Bronchial epithelial cell (primary cell): Measurements from ENCODE around the gene HSP90B1. TPM values are rescaled to one million over a fixed set of nuclear protein-coding genes. Genes with fewer than 3 reads are reported as not detected.

ENCODE experiments used
- DNase-seq: peaks from one replicate; pipeline ENCODE4 v3.0.0-alpha.2; 2010; ENCODE audit warnings: low read depth
- FAIRE-seq: peaks from 2 replicates; lab custom pipeline; 2011; peaks lifted over from hg19 to GRCh38; lab: Jason Lieb, UNC
- H3K27me3 ChIP-seq: 2 replicates; pipeline ENCODE4 v1.5.1; 2011; ENCODE audit warnings: low read length; ENCODE audit not compliant: control insufficient read depth, insufficient read depth
- H3K36me3 ChIP-seq: 2 replicates; pipeline ENCODE4 v1.5.1; 2011; ENCODE audit warnings: low read length; ENCODE audit not compliant: control insufficient read depth, insufficient read depth
- H3K4me3 ChIP-seq: 2 replicates; pipeline ENCODE4 v1.5.1; 2011; ENCODE audit warnings: mild to moderate bottlenecking, low read depth, low read length, control low read depth
- CTCF ChIP-seq: IDR thresholded peaks from 2 replicates; pipeline ENCODE4 v1.5.1; 2011; ENCODE audit warnings: mild to moderate bottlenecking, moderate library complexity, low read length, control low read depth, inconsistent platforms; ENCODE audit not compliant: insufficient read depth, severe bottlenecking
- total RNA-seq: library from RNA; depleted of rRNA; stranded (reverse); fragments of >200 nt; gene quantifications from 2 replicates; pipeline ENCODE4 v1.2.1, GENCODE V29; 2014

The HSP90B1 gene
- total RNA-seq, 1 donor from 2014 or later: 677 TPM

GRCh38 chr12:103965590-103966504, 35.6 kb downstream of the HSP90B1 start, which contains the start of gene TDG:
Gene TDG (plus strand): TSS chr12:103965872. CDS start chr12:103966038, 166 bp downstream.
- peak within 1 kb of the TSS; percentile 80 for H3K4me3 ChIP-seq
- peak; percentile 44 for TF ChIP-seq CTCF
- DNase-seq: peak; percentile 94
- H3K36me3 ChIP-seq: peaks cover 4% of the 10 kb centered on the region
- no peak for FAIRE-seq
- H3K27me3 ChIP-seq: no peaks in the 10 kb centered on the region

DNA sequence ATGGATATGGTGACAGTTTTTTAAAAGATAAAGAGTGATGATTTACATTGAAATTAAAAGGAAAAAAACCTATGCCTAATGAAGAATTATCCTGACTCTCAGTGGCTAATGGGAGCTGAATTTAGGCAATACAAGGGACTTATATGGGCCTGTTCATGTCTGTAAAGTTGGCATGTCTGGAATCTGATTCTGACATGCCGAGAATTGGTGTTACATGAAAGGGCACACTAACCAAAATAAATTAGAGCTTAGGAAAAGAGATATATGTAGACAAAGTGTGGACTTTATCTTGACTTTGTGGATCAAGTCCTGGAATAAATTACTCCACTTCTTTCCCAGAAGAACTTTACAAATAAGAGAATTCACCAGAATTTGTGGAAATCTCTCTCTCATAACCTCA, 36.5 kb downstream of the HSP90B1 start:
- TF ChIP-seq CTCF: no peak
- DNase-seq (no peak), FAIRE-seq (no peak)
- Histone ChIP-seq H3K4me3 (peak overlapping the region; percentile 80), H3K27me3 (no peaks in the 10 kb centered on the region), H3K36me3 (peaks cover 4% of the 10 kb centered on the region)

DNA sequence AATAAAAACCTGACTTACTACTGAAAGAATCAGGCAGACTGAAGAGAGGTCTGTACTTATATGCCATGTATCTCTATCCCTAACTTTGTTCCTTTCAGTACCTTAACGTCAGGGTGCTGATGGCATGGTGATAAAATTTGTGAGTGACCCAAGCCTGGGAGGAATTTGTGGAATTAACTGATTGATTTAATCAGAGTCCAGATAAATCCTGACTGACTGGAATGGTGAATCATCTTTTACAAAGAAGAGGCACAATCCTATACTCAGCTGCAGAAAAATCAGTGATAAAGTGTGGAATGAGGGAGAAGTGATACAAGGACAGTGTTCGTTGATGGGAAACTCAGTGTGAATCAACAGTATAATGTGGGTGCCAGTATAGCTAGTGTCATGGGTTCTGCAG, 39.2 kb downstream of the HSP90B1 start:
- TF ChIP-seq CTCF: no peak
- Histone ChIP-seq H3K36me3 (peaks cover 7% of the 10 kb centered on the region), H3K27me3 (no peaks in the 10 kb centered on the region), H3K4me3 (no peak overlapping the region)
- DNase-seq: peak; percentile 39
- FAIRE-seq: no peak

- H3K36me3 ChIP-seq: peaks cover 8% of the 10 kb centered on the region
- no peak for TF ChIP-seq CTCF
- FAIRE-seq: no peak
- no peak overlapping the region for H3K4me3 ChIP-seq
- DNase-seq: no peak
- no peaks in the 10 kb centered on the region for H3K27me3 ChIP-seq
These were observed 43.7 kb downstream of the HSP90B1 start for GRCh38 chr12:103973909-103974308.

GRCh38 chr12:103975368-103975767, 45.2 kb downstream of the HSP90B1 start:
- H3K36me3 ChIP-seq: peaks cover 7% of the 10 kb centered on the region
- TF ChIP-seq CTCF: no peak
- no peak for DNase-seq
- no peak overlapping the region for H3K4me3 ChIP-seq
- FAIRE-seq: no peak
- no peaks in the 10 kb centered on the region for H3K27me3 ChIP-seq
